Natural killer cell (primary cell): ENCODE measurements around the gene GSTM3. TPM values are rescaled to one million over a fixed set of nuclear protein-coding genes. Genes with fewer than 3 reads are reported as not detected.

Experiments
- ATAC-seq, 3 donors: fragments of 150-1000 bp in 2 of 3; fragments of 200-7000 bp in 1 of 3; cut with Tn5 transposase; 1 replicate in 1 of 3; 2 replicates in 2 of 3; pipeline ENCODE4 v1.10.0; 2021; ENCODE audit warnings: mild to moderate bottlenecking in 2 of 3, moderate library complexity in 2 of 3
- DNase-seq, 2 donors: peaks; one replicate each; pipeline versions ENCODE4 v3.0.0 to v3.0.0-alpha.2; 2013 to 2021; ENCODE audit warnings: mixed read lengths in 1 of 2
- H3K27ac ChIP-seq: one replicate; pipeline ENCODE4 v1.5.1; 2013; ENCODE audit warnings: mild to moderate bottlenecking, low read length
- H3K27me3 ChIP-seq: one replicate; pipeline ENCODE4 v1.6.1; 2013; ENCODE audit warnings: low read length; ENCODE audit not compliant: control insufficient read depth, insufficient read depth
- H3K36me3 ChIP-seq: one replicate; pipeline ENCODE4 v1.6.1; 2013; ENCODE audit warnings: low read length; ENCODE audit not compliant: control insufficient read depth, insufficient read depth
- H3K4me1 ChIP-seq: one replicate; pipeline ENCODE4 v1.6.1; 2013; ENCODE audit warnings: low read length; ENCODE audit not compliant: control insufficient read depth, insufficient read depth
- H3K4me3 ChIP-seq: one replicate; pipeline ENCODE4 v1.5.1; 2013; ENCODE audit warnings: low read length
- H3K9me3 ChIP-seq: one replicate; pipeline ENCODE4 v1.6.1; 2013; ENCODE audit warnings: low read length; ENCODE audit not compliant: control insufficient read depth, insufficient read depth
- H3K27ac Mint-ChIP-seq, 2 donors: one replicate each; pipeline ENCODE4 v1.8.0; 2022; ENCODE audit warnings: mild to moderate bottlenecking in 2 of 2, mixed read lengths in 2 of 2, moderate library complexity in 1 of 2
- H3K27me3 Mint-ChIP-seq, 2 donors: one replicate each; pipeline ENCODE4 v1.8.0; 2022; ENCODE audit warnings: low read depth in 2 of 2, mixed read lengths in 2 of 2
- H3K36me3 Mint-ChIP-seq: one replicate; pipeline ENCODE4 v1.8.0; 2022; ENCODE audit warnings: mixed read lengths
- H3K4me1 Mint-ChIP-seq, 2 donors: one replicate each; pipeline ENCODE4 v1.8.0; 2022; ENCODE audit warnings: mixed read lengths in 2 of 2
- H3K4me3 Mint-ChIP-seq: one replicate; pipeline ENCODE4 v1.8.0; 2022; ENCODE audit warnings: mild to moderate bottlenecking, moderate library complexity, mixed read lengths
- H3K9me3 Mint-ChIP-seq, 2 donors: one replicate each; pipeline ENCODE4 v1.8.0; 2022; ENCODE audit warnings: mixed read lengths in 2 of 2
- WGBS: methylation state at CpG from one replicate; pipeline ENCODE4 v1.1.7; 2013; ENCODE audit warnings: missing lambda C conversion rate; ENCODE audit not compliant: insufficient coverage; 5-methylcytosine and 5-hydroxymethylcytosine counted together
- intact Hi-C: fragments of 100-400 bp; cut with micrococcal nuclease; formaldehyde crosslinking; loops from one replicate; pipeline ENCODE4 v1.14.2; 2022
- total RNA-seq, 4 donors: library from RNA; stranded (reverse); fragments of 120-200 nt in 1 of 4; gene quantifications; one replicate each; pipeline versions ENCODE4 v1.2.3 to v1.2.4, GENCODE V29; 2013 to 2022
- TF ChIP-seq, protein P1 (sequence below): fragments of 200-600 bp; IDR thresholded peaks from one replicate; pipeline ENCODE4 v1.8.0; 2022; ENCODE audit warnings: antibody characterized with exemption

The GSTM3 gene
- total RNA-seq, 3 donors from 2014 or later (not counting 1 experiment from before 2014, with no cell fraction given): 1.7 to 3.0 (median 3.0) TPM

DNA sequence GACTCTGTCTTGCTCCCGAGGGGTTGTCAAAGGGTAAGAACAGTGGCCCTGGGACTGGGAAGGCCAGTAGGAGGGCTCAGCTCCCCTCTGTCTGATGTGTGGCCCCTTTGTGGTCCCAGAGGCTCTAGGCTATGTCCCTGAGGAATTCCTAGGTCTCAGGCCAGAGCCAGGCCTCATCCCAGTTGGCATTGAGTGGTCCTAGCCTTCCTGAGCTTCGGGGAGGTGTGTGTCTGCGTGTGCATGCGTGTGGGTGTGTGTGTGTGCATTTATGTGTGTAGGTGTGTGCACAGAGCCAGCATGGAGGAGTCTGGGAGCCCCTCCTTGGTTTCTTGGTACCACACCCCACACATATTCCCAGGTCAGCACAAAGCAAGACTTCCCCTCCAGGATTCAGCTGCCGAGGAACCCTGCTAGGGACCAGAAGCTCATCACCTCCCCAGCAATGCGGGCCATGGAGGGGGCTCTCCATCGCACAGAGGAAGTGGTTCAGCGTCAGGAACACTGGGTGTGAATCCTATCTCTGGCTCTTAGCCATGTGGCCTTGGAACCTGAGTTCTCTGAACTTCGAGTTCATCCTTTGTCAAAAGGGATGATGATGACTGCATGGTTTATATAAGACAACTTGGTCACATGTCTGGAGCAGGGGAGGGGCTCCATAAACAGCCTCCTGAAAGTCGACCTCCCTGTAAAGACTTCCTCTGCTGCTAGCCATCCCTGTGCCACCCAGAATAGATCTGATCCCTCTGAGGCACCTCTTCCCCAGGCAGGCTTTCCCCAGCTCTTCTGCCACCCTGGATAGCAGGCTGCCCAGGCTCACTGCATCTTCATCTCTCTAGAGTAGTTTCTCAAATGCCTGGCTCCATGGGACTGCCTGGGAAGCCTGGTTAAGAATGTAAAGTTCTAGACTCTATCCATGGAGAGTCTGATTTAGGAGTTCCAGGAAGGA is 31.1 kb upstream of the GSTM3 start:
- Mint-ChIP-seq H3K4me3 (no peak overlapping the region), H3K27ac (peak overlapping the region in 1 of 2 donors; percentile 39), H3K9me3 (no peaks in the 10 kb centered on the region), H3K4me1 (peaks cover 0 to 7% of the 10 kb centered on the region in 2 donors), H3K27me3 (peaks cover 20 to 27% of the 10 kb centered on the region in 2 donors), H3K36me3 (no peaks in the 10 kb centered on the region)
- intact Hi-C loops: no loop called here
- H3K36me3 ChIP-seq: no peaks in the 10 kb centered on the region
- H3K27ac ChIP-seq: no peak overlapping the region
- H3K4me1 ChIP-seq: peaks cover 3% of the 10 kb centered on the region
- TF ChIP-seq, protein P1, sequence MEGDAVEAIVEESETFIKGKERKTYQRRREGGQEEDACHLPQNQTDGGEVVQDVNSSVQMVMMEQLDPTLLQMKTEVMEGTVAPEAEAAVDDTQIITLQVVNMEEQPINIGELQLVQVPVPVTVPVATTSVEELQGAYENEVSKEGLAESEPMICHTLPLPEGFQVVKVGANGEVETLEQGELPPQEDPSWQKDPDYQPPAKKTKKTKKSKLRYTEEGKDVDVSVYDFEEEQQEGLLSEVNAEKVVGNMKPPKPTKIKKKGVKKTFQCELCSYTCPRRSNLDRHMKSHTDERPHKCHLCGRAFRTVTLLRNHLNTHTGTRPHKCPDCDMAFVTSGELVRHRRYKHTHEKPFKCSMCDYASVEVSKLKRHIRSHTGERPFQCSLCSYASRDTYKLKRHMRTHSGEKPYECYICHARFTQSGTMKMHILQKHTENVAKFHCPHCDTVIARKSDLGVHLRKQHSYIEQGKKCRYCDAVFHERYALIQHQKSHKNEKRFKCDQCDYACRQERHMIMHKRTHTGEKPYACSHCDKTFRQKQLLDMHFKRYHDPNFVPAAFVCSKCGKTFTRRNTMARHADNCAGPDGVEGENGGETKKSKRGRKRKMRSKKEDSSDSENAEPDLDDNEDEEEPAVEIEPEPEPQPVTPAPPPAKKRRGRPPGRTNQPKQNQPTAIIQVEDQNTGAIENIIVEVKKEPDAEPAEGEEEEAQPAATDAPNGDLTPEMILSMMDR: no peak
- H3K9me3 ChIP-seq: no peaks in the 10 kb centered on the region
- no peak overlapping the region for H3K4me3 ChIP-seq
- 53% methylated on average over 10 of the region's 10 CpGs for WGBS
- no peaks in the 10 kb centered on the region for H3K27me3 ChIP-seq
- ATAC-seq: no peak
- DNase-seq: no peak

DNA sequence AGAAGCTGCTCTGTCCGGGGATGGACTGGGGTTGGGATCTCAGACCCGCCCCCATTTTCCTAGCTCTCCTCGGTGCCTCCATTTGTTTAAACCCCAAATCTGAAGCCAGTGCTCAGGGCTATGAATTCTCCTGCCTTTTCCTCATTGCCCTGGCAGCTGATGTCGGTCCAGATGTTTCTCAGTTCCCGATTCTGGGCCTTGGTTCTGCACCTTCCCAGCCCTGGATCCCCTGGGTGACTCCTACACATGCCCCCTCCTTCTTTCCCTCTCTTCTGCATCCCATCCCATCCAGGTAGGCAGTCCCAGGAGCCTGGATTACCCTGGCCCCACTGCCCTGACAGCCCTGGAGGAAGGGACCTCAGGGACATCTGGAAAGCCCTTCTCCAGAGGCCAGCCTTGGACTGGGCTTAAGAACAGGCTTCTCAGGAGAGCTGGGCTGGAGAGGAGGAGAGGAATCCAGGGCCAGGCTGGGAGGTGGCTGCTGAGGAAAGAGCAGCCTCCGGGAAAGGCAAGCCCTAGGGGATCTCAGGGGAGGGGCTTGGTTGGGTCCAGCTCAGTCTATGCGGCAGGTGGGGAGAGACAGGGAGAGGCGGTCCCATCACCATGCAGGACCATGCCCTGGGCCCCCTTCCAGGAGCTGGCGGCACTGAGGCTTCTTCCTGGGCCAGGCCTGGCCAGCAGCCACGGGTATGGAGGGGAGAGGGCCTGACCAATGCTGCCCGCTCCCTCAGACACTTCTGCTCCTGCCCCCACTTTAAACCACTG is 29.7 kb upstream of the GSTM3 start:
- H3K9me3 ChIP-seq: no peaks in the 10 kb centered on the region
- no peaks in the 10 kb centered on the region for H3K27me3 ChIP-seq
- Mint-ChIP-seq H3K9me3 (no peaks in the 10 kb centered on the region), H3K27me3 (peaks cover 15 to 18% of the 10 kb centered on the region in 2 donors), H3K4me1 (no peaks in the 10 kb centered on the region), H3K4me3 (no peak overlapping the region), H3K36me3 (no peaks in the 10 kb centered on the region), H3K27ac (no peak overlapping the region)
- intact Hi-C loops: no loop called here
- DNase-seq: no peak
- TF ChIP-seq, protein P1: no peak
- H3K36me3 ChIP-seq: no peaks in the 10 kb centered on the region
- H3K4me3 ChIP-seq: no peak overlapping the region
- ATAC-seq: no peak
- no peaks in the 10 kb centered on the region for H3K4me1 ChIP-seq
- no peak overlapping the region for H3K27ac ChIP-seq
- 89% methylated on average over 8 of the region's 11 CpGs for WGBS

DNA sequence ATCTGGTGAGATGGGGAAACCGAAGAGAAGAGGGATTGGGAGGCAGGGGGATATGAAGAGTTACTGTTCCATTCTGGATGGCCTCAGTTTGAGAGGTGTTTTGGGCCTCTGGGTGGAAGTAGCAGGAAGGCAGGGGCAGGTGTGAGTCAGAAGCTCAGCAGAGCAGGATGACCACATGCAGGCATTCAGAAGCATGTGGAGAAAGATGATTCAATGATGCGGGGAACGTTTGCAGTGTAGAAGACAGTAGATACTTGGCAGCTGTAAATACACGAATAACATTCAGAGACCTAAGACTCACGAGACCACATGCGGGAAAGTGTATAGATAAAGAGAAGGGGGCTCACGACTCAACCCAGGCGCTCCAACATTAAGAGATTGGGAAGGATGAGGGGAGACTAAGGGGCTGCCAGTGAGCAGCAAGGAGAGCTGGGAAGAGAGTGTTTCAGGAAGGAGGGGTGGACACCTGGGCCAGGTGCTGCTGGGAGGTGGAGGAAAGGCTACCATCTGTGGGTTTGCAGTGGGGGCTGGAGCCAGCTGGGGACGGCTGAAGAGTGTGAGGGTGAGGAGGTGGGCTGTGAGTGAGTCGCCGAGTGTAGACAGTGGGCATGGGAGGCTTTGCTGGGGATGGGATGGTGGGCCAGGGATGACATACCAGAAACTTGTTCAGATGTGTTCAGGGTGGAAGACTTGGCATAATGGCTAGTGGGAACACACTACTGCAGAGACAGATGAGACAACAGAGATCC is 28.7 kb upstream of the GSTM3 start:
- intact Hi-C loops: no loop called here
- no peak overlapping the region for H3K4me3 ChIP-seq
- DNase-seq (no peak), ATAC-seq (no peak)
- Mint-ChIP-seq H3K27me3 (peaks cover 8 to 12% of the 10 kb centered on the region in 2 donors), H3K27ac (no peak overlapping the region), H3K9me3 (no peaks in the 10 kb centered on the region), H3K4me3 (no peak overlapping the region), H3K4me1 (no peaks in the 10 kb centered on the region), H3K36me3 (no peaks in the 10 kb centered on the region)
- H3K36me3 ChIP-seq: no peaks in the 10 kb centered on the region
- H3K9me3 ChIP-seq: no peaks in the 10 kb centered on the region
- no peak overlapping the region for H3K27ac ChIP-seq
- no peaks in the 10 kb centered on the region for H3K4me1 ChIP-seq
- H3K27me3 ChIP-seq: no peaks in the 10 kb centered on the region
- TF ChIP-seq, protein P1: no peak
- 91% methylated on average over 11 of the region's 11 CpGs for WGBS
